IPS DF 6.9 (cell line): ENCODE results near the gene EPHB3.

Experiments used
- DNase-seq: peaks from one replicate; pipeline ENCODE4 v3.0.0-alpha.2; 2013; ENCODE audit warnings: low read depth, low spot score
- H3K27ac ChIP-seq: one replicate; pipeline ENCODE4 v1.5.1; 2013; ENCODE audit warnings: low read length, control low read depth
- H3K27me3 ChIP-seq: 2 replicates; pipeline ENCODE4 v1.6.1; 2013; ENCODE audit warnings: mild to moderate bottlenecking, low read length; ENCODE audit not compliant: control insufficient read depth, insufficient read depth
- H3K36me3 ChIP-seq: 2 replicates; pipeline ENCODE4 v1.6.1; 2013; ENCODE audit warnings: low read length; ENCODE audit not compliant: control insufficient read depth, insufficient read depth
- H3K4me1 ChIP-seq: 2 replicates; pipeline ENCODE4 v1.6.1; 2013; ENCODE audit warnings: low read length; ENCODE audit not compliant: control insufficient read depth, insufficient read depth
- H3K4me3 ChIP-seq: 2 replicates; pipeline ENCODE4 v1.5.1; 2013; ENCODE audit warnings: mild to moderate bottlenecking, low read length
- H3K9me3 ChIP-seq: 2 replicates; pipeline ENCODE4 v1.6.1; 2013; ENCODE audit warnings: low read length, inconsistent platforms; ENCODE audit not compliant: control insufficient read depth, insufficient read depth
- WGBS: extraction: QIAGEN DNeasy Blood & Tissue Kit; methylation state at CpG from one replicate; pipeline ENCODE4 v1.1.7; 2013; ENCODE audit warnings: mixed read lengths, missing lambda C conversion rate; ENCODE audit not compliant: insufficient read length, insufficient coverage; 5-methylcytosine and 5-hydroxymethylcytosine counted together

Gene EPHB3

GRCh38 chr3:184572633-184573270, 11.2 kb downstream of the EPHB3 start:
- no CpG with 5 or more reads among the region's 33 CpGs for WGBS
- H3K36me3 ChIP-seq: no peaks in the 10 kb centered on the region
- H3K4me3 ChIP-seq: no peak overlapping the region
- H3K27me3 ChIP-seq: peaks cover 31% of the 10 kb centered on the region
- no peaks in the 10 kb centered on the region for H3K9me3 ChIP-seq
- DNase-seq: no peak
- no peak overlapping the region for H3K27ac ChIP-seq
- H3K4me1 ChIP-seq: peaks cover 18% of the 10 kb centered on the region

DNA sequence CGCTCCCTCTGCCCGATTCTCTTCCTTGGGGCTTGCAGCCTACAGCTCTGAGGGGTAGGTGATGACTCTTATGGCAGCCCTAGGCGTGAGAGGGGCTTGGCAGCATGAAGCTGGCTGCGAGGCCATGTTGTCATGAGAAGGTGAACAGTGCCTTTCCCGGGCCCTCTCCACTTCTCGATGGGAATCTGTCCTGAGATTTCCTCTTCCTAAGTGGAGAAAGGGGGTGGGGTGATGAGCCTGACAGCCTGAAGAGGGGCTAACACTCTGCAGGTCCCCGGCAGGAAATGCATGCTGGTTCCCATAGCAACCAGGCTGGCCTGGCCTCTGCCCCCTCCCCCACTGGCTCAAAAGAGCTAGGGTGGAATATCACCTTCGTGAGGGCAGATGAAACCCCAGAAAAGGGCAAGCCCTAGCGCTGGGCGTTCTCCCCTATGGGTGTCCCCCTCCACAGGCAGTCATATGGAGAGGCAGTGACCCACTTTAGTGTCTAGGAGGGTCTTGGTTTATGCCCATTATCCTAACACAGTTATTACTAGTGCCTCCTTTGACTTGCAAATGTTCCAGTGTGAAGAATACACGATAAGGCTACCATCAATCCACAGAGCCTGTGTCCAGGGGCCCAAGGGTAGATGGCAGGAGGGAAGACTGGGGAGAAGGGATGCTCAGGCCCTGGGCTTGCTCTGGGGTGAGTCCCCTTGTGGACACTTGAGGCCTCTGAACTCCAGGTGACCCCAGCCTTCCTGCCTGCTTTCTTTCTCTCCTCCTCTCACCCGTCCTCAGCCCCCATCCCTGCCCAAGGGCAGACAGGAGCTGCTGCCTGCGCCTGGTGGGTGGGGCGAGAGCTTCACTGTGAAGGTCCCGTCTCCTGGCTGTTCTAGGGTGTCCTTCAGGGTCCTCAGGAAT, 13.2 kb downstream of the EPHB3 start:
- H3K9me3 ChIP-seq: no peaks in the 10 kb centered on the region
- WGBS: no CpG with 5 or more reads among the region's 15 CpGs
- peaks cover 19% of the 10 kb centered on the region for H3K27me3 ChIP-seq
- H3K27ac ChIP-seq: no peak overlapping the region
- H3K4me3 ChIP-seq: no peak overlapping the region
- no peaks in the 10 kb centered on the region for H3K36me3 ChIP-seq
- peaks cover 11% of the 10 kb centered on the region; the same call in 1 of the 2 replicates for H3K4me1 ChIP-seq
- no peak for DNase-seq

DNA sequence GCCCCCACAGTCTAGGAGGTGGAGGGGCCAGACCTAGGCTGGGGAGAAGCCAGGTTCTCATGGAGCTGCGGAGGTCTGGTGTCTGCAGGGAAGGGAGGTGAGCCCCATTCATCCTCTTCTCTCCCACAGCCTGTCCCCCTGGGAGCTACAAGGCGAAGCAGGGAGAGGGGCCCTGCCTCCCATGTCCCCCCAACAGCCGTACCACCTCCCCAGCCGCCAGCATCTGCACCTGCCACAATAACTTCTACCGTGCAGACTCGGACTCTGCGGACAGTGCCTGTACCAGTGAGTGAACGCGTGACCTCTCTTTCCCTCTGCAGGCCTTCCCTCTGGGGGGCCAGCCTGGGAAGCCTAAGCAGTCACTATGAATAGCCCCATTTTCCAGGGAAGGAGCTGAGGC, 14.1 kb downstream of the EPHB3 start:
- Histone ChIP-seq H3K36me3 (no peaks in the 10 kb centered on the region), H3K4me3 (no peak overlapping the region), H3K27me3 (peaks cover 9% of the 10 kb centered on the region; the same call in 1 of the 2 replicates), H3K9me3 (no peaks in the 10 kb centered on the region), H3K4me1 (peaks cover 9% of the 10 kb centered on the region; the same call in 1 of the 2 replicates), H3K27ac (no peak overlapping the region)
- no CpG with 5 or more reads among the region's 9 CpGs for WGBS
- DNase-seq: no peak

- WGBS: no CpG with 5 or more reads among the region's 25 CpGs
- H3K36me3 ChIP-seq: no peaks in the 10 kb centered on the region
Measured at GRCh38 chr3:184576457-184577240, 15.1 kb downstream of the EPHB3 start.

DNA sequence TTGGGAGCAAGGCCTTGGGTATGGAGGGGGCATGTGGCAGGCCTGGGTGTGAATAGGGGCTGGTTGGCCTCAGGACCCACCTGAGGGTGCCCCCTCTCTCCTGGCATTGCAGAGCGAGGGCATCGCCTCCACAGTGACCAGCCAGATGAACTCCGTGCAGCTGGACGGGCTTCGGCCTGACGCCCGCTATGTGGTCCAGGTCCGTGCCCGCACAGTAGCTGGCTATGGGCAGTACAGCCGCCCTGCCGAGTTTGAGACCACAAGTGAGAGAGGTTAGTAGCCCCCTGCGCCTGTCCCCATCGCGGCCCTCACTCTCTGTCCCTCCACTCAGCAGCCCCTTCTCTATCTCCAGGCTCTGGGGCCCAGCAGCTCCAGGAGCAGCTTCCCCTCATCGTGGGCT, 16.0 kb downstream of the EPHB3 start:
- Histone ChIP-seq H3K27ac (no peak overlapping the region), H3K9me3 (no peaks in the 10 kb centered on the region), H3K4me3 (no peak overlapping the region), H3K36me3 (no peaks in the 10 kb centered on the region), H3K4me1 (peaks cover 14% of the 10 kb centered on the region), H3K27me3 (peaks cover under 1% of the 10 kb centered on the region; the same call in 1 of the 2 replicates)
- no CpG with 5 or more reads among the region's 15 CpGs for WGBS
- no peak for DNase-seq

More at GRCh38 chr3:184576457-184577240, 15.1 kb downstream of the EPHB3 start:
- Histone ChIP-seq H3K9me3 (no peaks in the 10 kb centered on the region), H3K27ac (no peak overlapping the region), H3K4me1 (peaks cover 9% of the 10 kb centered on the region; the same call in 1 of the 2 replicates), H3K4me3 (no peak overlapping the region), H3K27me3 (peaks cover 5% of the 10 kb centered on the region; the same call in 1 of the 2 replicates)
- DNase-seq: no peak

DNA sequence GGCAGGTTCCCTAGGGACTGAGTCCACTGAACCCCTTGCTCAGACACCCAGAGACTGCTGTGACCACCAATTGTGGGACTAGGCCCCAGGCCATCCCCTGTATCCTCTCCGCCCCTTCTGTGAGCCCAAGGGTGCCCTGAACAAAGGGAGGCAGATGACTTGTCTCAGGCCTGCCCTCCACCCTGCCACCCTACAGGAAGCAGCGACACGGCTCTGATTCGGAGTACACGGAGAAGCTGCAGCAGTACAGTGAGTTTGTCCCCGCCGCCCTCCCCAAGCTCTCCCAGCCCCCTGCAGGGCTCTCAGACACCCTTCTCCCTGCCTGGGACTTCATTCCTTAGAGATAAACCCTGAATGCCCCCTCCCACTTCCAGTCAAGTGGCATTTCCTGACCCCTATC, 16.6 kb downstream of the EPHB3 start:
- H3K4me3 ChIP-seq: no peak overlapping the region
- H3K9me3 ChIP-seq: no peaks in the 10 kb centered on the region
- H3K27me3 ChIP-seq: peaks cover 3% of the 10 kb centered on the region; the same call in 1 of the 2 replicates
- H3K4me1 ChIP-seq: peaks cover 13% of the 10 kb centered on the region
- no CpG with 5 or more reads among the region's 7 CpGs for WGBS
- H3K36me3 ChIP-seq: no peaks in the 10 kb centered on the region; the same call in 1 of the 2 replicates
- no peak overlapping the region for H3K27ac ChIP-seq
- DNase-seq: no peak

GRCh38 chr3:184578822-184579221, 17.2 kb downstream of the EPHB3 start:
- Histone ChIP-seq H3K4me1 (peaks cover 13% of the 10 kb centered on the region), H3K9me3 (no peaks in the 10 kb centered on the region), H3K27me3 (peaks cover 3% of the 10 kb centered on the region; the same call in 1 of the 2 replicates), H3K27ac (no peak overlapping the region), H3K4me3 (no peak overlapping the region), H3K36me3 (no peaks in the 10 kb centered on the region; the same call in 1 of the 2 replicates)
- DNase-seq: no peak
- no CpG with 5 or more reads among the region's 7 CpGs for WGBS

DNA sequence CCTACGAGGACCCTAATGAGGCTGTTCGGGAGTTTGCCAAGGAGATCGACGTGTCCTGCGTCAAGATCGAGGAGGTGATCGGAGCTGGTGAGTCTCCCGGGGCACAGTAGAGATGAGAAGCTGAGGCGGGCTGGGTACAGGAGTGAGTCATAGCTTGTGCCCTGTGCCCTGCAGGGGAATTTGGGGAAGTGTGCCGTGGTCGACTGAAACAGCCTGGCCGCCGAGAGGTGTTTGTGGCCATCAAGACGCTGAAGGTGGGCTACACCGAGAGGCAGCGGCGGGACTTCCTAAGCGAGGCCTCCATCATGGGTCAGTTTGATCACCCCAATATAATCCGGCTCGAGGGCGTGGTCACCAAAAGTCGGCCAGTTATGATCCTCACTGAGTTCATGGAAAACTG, 17.9 kb downstream of the EPHB3 start:
- DNase-seq: no peak
- H3K4me1 ChIP-seq: peaks cover 13% of the 10 kb centered on the region
- no peak overlapping the region for H3K27ac ChIP-seq
- H3K9me3 ChIP-seq: no peaks in the 10 kb centered on the region
- peaks cover 6% of the 10 kb centered on the region; the same call in 1 of the 2 replicates for H3K27me3 ChIP-seq
- H3K36me3 ChIP-seq: no peaks in the 10 kb centered on the region; the same call in 1 of the 2 replicates
- no peak overlapping the region for H3K4me3 ChIP-seq
- WGBS: no CpG with 5 or more reads among the region's 22 CpGs

- no peak overlapping the region for H3K27ac ChIP-seq
- no peaks in the 10 kb centered on the region; the same call in 1 of the 2 replicates for H3K36me3 ChIP-seq
- WGBS: no CpG with 5 or more reads among the region's 16 CpGs
- no peak overlapping the region for H3K4me3 ChIP-seq
- no peak for DNase-seq
- H3K9me3 ChIP-seq: no peaks in the 10 kb centered on the region
- peaks cover 11% of the 10 kb centered on the region; the same call in 1 of the 2 replicates for H3K27me3 ChIP-seq
- peaks cover 8% of the 10 kb centered on the region for H3K4me1 ChIP-seq
Measured at GRCh38 chr3:184580376-184580775, 18.8 kb downstream of the EPHB3 start.
